GM21717 (cell line): ENCODE data around the gene ADARB2.

Experiments
- ATAC-seq: cut with Tn5 transposase; IDR thresholded peaks from one replicate; pipeline ENCODE4 v1.9.1; 2021; ENCODE audit warnings: mild to moderate bottlenecking, moderate library complexity; ENCODE audit not compliant: unreplicated experiment

The ADARB2 gene

GRCh38 chr10:1664333-1664964 lies 72.9 kb downstream of the ADARB2 start:
- ATAC-seq: no peak

GRCh38 chr10:1663226-1663625 lies 74.1 kb downstream of the ADARB2 start:
- no peak for ATAC-seq

- no peak for ATAC-seq
Observed at GRCh38 chr10:1662438-1663025, 74.8 kb downstream of the ADARB2 start.

- peak; percentile 62 for ATAC-seq
Observed at GRCh38 chr10:1661859-1662437, 75.4 kb downstream of the ADARB2 start.

- ATAC-seq: peak; percentile 6
Observed at GRCh38 chr10:1661416-1661815, 75.9 kb downstream of the ADARB2 start.

- no peak for ATAC-seq
Observed at GRCh38 chr10:1660815-1661214, 76.5 kb downstream of the ADARB2 start.

- ATAC-seq: no peak
Observed at GRCh38 chr10:1660386-1660785, 76.9 kb downstream of the ADARB2 start.

GRCh38 chr10:1659221-1659791 lies 78.0 kb downstream of the ADARB2 start:
- no peak for ATAC-seq

GRCh38 chr10:1658658-1659057 lies 78.7 kb downstream of the ADARB2 start:
- ATAC-seq: no peak

GRCh38 chr10:1657479-1657878 lies 79.8 kb downstream of the ADARB2 start:
- no peak for ATAC-seq

- ATAC-seq: no peak
Observed at GRCh38 chr10:1655367-1655766, 82.0 kb downstream of the ADARB2 start.

- no peak for ATAC-seq
Observed at GRCh38 chr10:1654811-1655356, 82.4 kb downstream of the ADARB2 start.

GRCh38 chr10:1654247-1654646 lies 83.1 kb downstream of the ADARB2 start:
- no peak for ATAC-seq

GRCh38 chr10:1653321-1653720 lies 84.0 kb downstream of the ADARB2 start:
- ATAC-seq: no peak

- no peak for ATAC-seq
Observed at GRCh38 chr10:1652151-1652550, 85.2 kb downstream of the ADARB2 start.

- ATAC-seq: no peak
Observed at GRCh38 chr10:1651270-1651966, 85.9 kb downstream of the ADARB2 start.

GRCh38 chr10:1650542-1651269 lies 86.6 kb downstream of the ADARB2 start:
- no peak for ATAC-seq

GRCh38 chr10:1648648-1649047 lies 88.7 kb downstream of the ADARB2 start:
- no peak for ATAC-seq

GRCh38 chr10:1646332-1646731 lies 91.0 kb downstream of the ADARB2 start:
- no peak for ATAC-seq

GRCh38 chr10:1645896-1646295 lies 91.4 kb downstream of the ADARB2 start:
- no peak for ATAC-seq
